Endothelial cell of umbilical vein (primary cell): ENCODE measurements around the gene CAMTA1. TPM values are rescaled to one million over a fixed set of nuclear protein-coding genes. Genes with fewer than 3 reads are reported as not detected.

ENCODE experiments used
- BruUV-seq: library from RNA; stranded (reverse); fragments of 400-500 nt; replicated peaks from 2 replicates; lab custom pipeline; 2021; lab: Mats Ljungman, UMichigan
- CTCF ChIA-PET: fragments of 300-600, 350-600 bp; sonication (Branson Sonifier 250); formaldehyde crosslinking; loops from one replicate; lab custom pipeline; 2021; ENCODE audit warnings: antibody characterized with exemption, inconsistent platforms; lab: Charles Lee
- POLR2A ChIA-PET: fragments of 300-600, 350-600 bp; sonication (Branson Sonifier 250); formaldehyde crosslinking; loops from one replicate; lab custom pipeline; 2021; ENCODE audit warnings: antibody characterized with exemption, inconsistent platforms; lab: Charles Lee
- DNase-seq: peaks from one replicate; pipeline ENCODE4 v3.0.0-alpha.2; 2011; ENCODE audit warnings: low read depth, low spot score
- FAIRE-seq: peaks from 2 replicates; lab custom pipeline; 2011; peaks lifted over from hg19 to GRCh38; lab: Jason Lieb, UNC
- H2AFZ ChIP-seq: 2 replicates; pipeline ENCODE4 v1.6.0; 2012; ENCODE audit warnings: low read depth, low read length, control low read depth, inconsistent platforms
- H3K27ac ChIP-seq: 2 replicates; pipeline ENCODE4 v1.5.1; 2011; ENCODE audit warnings: low read depth, mild to moderate bottlenecking, control low read depth, low read length, moderate library complexity; ENCODE audit not compliant: insufficient read depth
- H3K27me3 ChIP-seq, 2 experiments: 2 replicates each; pipeline versions ENCODE4 v1.6.0 to v1.6.1; 2011; ENCODE audit warnings: low read length in 2 of 2, mixed read lengths in 1 of 2; ENCODE audit not compliant: control insufficient read depth in 2 of 2, insufficient read depth in 2 of 2
- H3K36me3 ChIP-seq, 2 experiments: 2 replicates in 1 of 2; 3 replicates in 1 of 2; pipeline ENCODE4 v1.5.1; 2011; ENCODE audit warnings: low read length in 2 of 2, mild to moderate bottlenecking in 1 of 2, moderate library complexity in 1 of 2; ENCODE audit not compliant: control insufficient read depth in 2 of 2, insufficient read depth in 2 of 2; ENCODE audit errors: extremely low read depth in 1 of 2
- H3K4me1 ChIP-seq: 3 replicates; pipeline ENCODE4 v1.5.1; 2011; ENCODE audit warnings: mild to moderate bottlenecking, low read length; ENCODE audit not compliant: control insufficient read depth, insufficient read depth; ENCODE audit errors: extremely low read depth
- H3K4me2 ChIP-seq: 2 replicates; pipeline ENCODE4 v1.6.1; 2011; ENCODE audit warnings: low read length, control low read depth, mixed read lengths; ENCODE audit not compliant: insufficient read depth
- H3K4me3 ChIP-seq, 3 experiments: fragments of 200-600 bp in 1 of 3; sonication (generic), shearing (Covaris generic) in 1 of 3; replicated peaks in 1 of 3; 2 replicates each; pipeline ENCODE4 v1.5.1; 2011 to 2016; ENCODE audit warnings: control low read depth in 3 of 3, low read length in 3 of 3, mild to moderate bottlenecking in 2 of 3, inconsistent platforms in 1 of 3, low read depth in 1 of 3, moderate library complexity in 1 of 3; ENCODE audit not compliant: insufficient read depth in 1 of 3
- H3K79me2 ChIP-seq: 2 replicates; pipeline ENCODE4 v1.6.0; 2012; ENCODE audit warnings: low read length, inconsistent platforms; ENCODE audit not compliant: control insufficient read depth, insufficient read depth
- H3K9ac ChIP-seq: replicated peaks from 2 replicates; pipeline ENCODE3; 2011; ENCODE audit warnings: low read length, control low read depth; ENCODE audit not compliant: insufficient read depth; ENCODE audit errors: extremely low read depth
- H3K9me1 ChIP-seq: replicated peaks from 3 replicates; pipeline ENCODE4 v1.6.0; 2011; ENCODE audit warnings: mild to moderate bottlenecking, low read length; ENCODE audit not compliant: control insufficient read depth, insufficient read depth; ENCODE audit errors: extremely low read depth
- H3K9me3 ChIP-seq: replicated peaks from 2 replicates; pipeline ENCODE4 v1.5.1; 2012; ENCODE audit warnings: low read length, inconsistent platforms; ENCODE audit not compliant: control insufficient read depth, insufficient read depth
- H4K20me1 ChIP-seq: replicated peaks from 2 replicates; pipeline ENCODE3; 2011; ENCODE audit warnings: mild to moderate bottlenecking, low read length; ENCODE audit not compliant: control insufficient read depth, insufficient read depth; ENCODE audit errors: extremely low read depth
- CTCF ChIP-seq, 2 donors: IDR thresholded peaks; 1 replicate in 1 of 2; 2 replicates in 1 of 2; pipeline ENCODE4 v1.5.1; 2011; ENCODE audit warnings: low read length in 2 of 2, mild to moderate bottlenecking in 2 of 2, moderate library complexity in 2 of 2, control low read depth in 1 of 2, inconsistent platforms in 1 of 2, low read depth in 1 of 2; ENCODE audit not compliant: insufficient read depth in 1 of 2; ENCODE audit errors: extremely low read depth in 1 of 2
- EZH2 ChIP-seq: IDR thresholded peaks from 2 replicates; pipeline ENCODE4 v1.6.1; 2012; ENCODE audit warnings: borderline replicate concordance, low read depth, mild to moderate bottlenecking, moderate library complexity, low read length, inconsistent platforms; ENCODE audit not compliant: severe bottlenecking
- FOS ChIP-seq: IDR thresholded peaks from 2 replicates; pipeline ENCODE4 v1.6.1; 2011; ENCODE audit warnings: mild to moderate bottlenecking, low read length, moderate library complexity, borderline replicate concordance; ENCODE audit not compliant: insufficient read depth
- GATA2 ChIP-seq: IDR thresholded peaks from 2 replicates; pipeline ENCODE4 v1.7.0; 2011; ENCODE audit warnings: low read depth, mild to moderate bottlenecking, moderate library complexity, mixed read lengths, low read length; ENCODE audit not compliant: insufficient read length, insufficient read depth
- JUN ChIP-seq: IDR thresholded peaks from 2 replicates; pipeline ENCODE4 v1.6.1; 2011; ENCODE audit warnings: borderline replicate concordance, low read depth; ENCODE audit not compliant: insufficient read length, insufficient read depth
- MAX ChIP-seq: IDR thresholded peaks from 2 replicates; pipeline ENCODE4 v1.6.1; 2011; ENCODE audit not compliant: insufficient read depth, insufficient read length
- MYC ChIP-seq: IDR thresholded peaks from one replicate; pipeline ENCODE4 v1.6.1; 2011; ENCODE audit warnings: mild to moderate bottlenecking, low read depth, low read length
- POLR2A ChIP-seq: IDR thresholded peaks from 2 replicates; pipeline ENCODE4 v1.6.1; 2012; ENCODE audit warnings: low read depth, mild to moderate bottlenecking, control low read depth, low read length
- POLR2AphosphoS5 ChIP-seq: IDR thresholded peaks from 2 replicates; pipeline ENCODE4 v1.6.1; 2012; ENCODE audit warnings: low read depth, mild to moderate bottlenecking, control low read depth, low read length, moderate library complexity; ENCODE audit not compliant: insufficient read depth
- dilution Hi-C: fragments of 300-500 bp; cut with MboI; formaldehyde crosslinking; loops from one replicate; pipeline ENCODE4 v1.15.0; 2019; ENCODE audit warnings: low sequenced_read_pairs; ENCODE audit not compliant: extremely low pct_ligation_motif_present
- intact Hi-C: fragments of 100-400 bp; cut with micrococcal nuclease; formaldehyde crosslinking; loops from one replicate; pipeline ENCODE4 v1.10.0; 2022
- polyA plus RNA-seq, 4 experiments: library from polyadenylated mRNA; depleted of rRNA in 3 of 4; stranded (reverse) in 3 of 4; unstranded in 1 of 4; fragments of >200 nt; gene quantifications; 2 replicates each; pipeline versions ENCODE4 v1.2.1 to v1.2.3, GENCODE V29; 2011 to 2012; ENCODE audit warnings: missing spikeins in 1 of 4
- total RNA-seq: library from RNA; stranded (reverse); gene quantifications from 2 replicates; pipeline ENCODE4 v1.2.3, GENCODE V29; 2021

CAMTA1 gene
- total and polyA plus RNA-seq, 2 donors (not counting 3 experiments of a cell fraction or from before 2014, with no cell fraction given), result 50.8 to 92.7 TPM

GRCh38 chr1:6923416-6923815 is 138.2 kb downstream of the CAMTA1 start:
- Histone ChIP-seq H3K9ac (no peak overlapping the region), H2AFZ (no peak overlapping the region), H3K27ac (no peak overlapping the region), H3K4me3 (no peak overlapping the region), H3K9me1 (no peaks in the 10 kb centered on the region), H3K36me3 (no peaks in the 10 kb centered on the region), H3K4me2 (no peak overlapping the region), H3K27me3 (no peaks in the 10 kb centered on the region), H4K20me1 (no peaks in the 10 kb centered on the region), H3K9me3 (no peaks in the 10 kb centered on the region), H3K4me1 (no peaks in the 10 kb centered on the region), H3K79me2 (no peaks in the 10 kb centered on the region)
- ChIA-PET CTCF (no interaction called here), POLR2A (no interaction called here)
- DNase-seq (no peak), FAIRE-seq (no peak)
- intact Hi-C loops, result no loop called here
- BruUV-seq, result no TSS peak
- TF ChIP-seq POLR2AphosphoS5 (no peak), FOS (no peak), MAX (no peak), MYC (no peak), GATA2 (no peak), CTCF (IDR thresholded peaks at IDR 0.05; ENCODE audit: extremely low read depth in 1 of 2, insufficient read depth in 1 of 2, low read depth in 1 of 2, low read length in 2 of 2) (no peak), JUN (no peak), EZH2 (no peak), POLR2A (no peak)
- dilution Hi-C loops, result no loop called here
